Measurements from ENCODE around the gene PSMG3. TPM values are rescaled to one million over a fixed set of nuclear protein-coding genes. Genes with fewer than 3 reads are reported as not detected.

Gene PSMG3
- total and polyA plus RNA-seq, 2 donors (not counting 3 experiments of a cell fraction or from before 2014, with no cell fraction given), result 25.5 to 49.7 TPM

DNA sequence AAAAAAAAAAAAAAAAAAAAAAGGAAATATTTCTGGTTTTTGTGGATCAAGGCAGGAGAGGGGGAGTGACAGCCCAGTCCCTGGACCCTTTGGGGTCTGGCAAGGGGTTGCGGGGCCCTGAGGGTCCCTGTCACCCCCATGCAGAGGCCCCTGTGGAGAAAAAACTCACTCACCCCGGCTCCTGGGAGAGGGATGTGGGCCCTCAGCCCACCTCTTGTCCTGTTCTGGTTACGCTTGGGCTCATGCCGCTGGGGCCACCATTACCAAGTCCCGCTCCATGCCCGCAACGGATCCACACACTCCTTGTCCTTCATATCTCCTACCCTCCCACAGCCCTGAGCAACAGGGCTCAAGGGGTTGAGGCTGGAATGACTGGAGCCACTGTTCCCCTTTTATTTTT lies 12.8 kb downstream of the PSMG3 start:
- CTCF ChIA-PET, result interaction anchor here (1.1 to 1.4 kb wide), 3 partner anchors 13 to 652 kb away, joined by 3 to 4 read pairs (median 3); no protein-coding TSS in a partner anchor
- H3K27ac ChIP-seq (ENCODE audit: insufficient read depth, low read depth, low read length), result no peak overlapping the region
- POLR2A ChIA-PET, result no interaction called here
- H3K79me2 ChIP-seq (ENCODE audit: control insufficient read depth, insufficient read depth, low read length), result no peaks in the 10 kb centered on the region
- no TSS peak for BruUV-seq (replicated peaks)
- H3K4me1 ChIP-seq (ENCODE audit: control insufficient read depth, extremely low read depth, insufficient read depth, low read length), result no peaks in the 10 kb centered on the region
- no peaks in the 10 kb centered on the region for H4K20me1 ChIP-seq (replicated peaks; ENCODE audit: control insufficient read depth, extremely low read depth, insufficient read depth, low read length)
- no peak overlapping the region for H3K4me2 ChIP-seq (ENCODE audit: insufficient read depth, low read length)
- intact Hi-C loops (cut with micrococcal nuclease) (no loop called here), dilution Hi-C loops (cut with MboI; ENCODE audit: extremely low pct_ligation_motif_present, low sequenced_read_pairs) (no loop called here)
- H3K36me3 ChIP-seq (ENCODE audit: control insufficient read depth in 2 of 2, extremely low read depth in 1 of 2, insufficient read depth in 2 of 2, low read length in 2 of 2), result no peaks in the 10 kb centered on the region
- H3K4me3 ChIP-seq (replicated peaks in 1 of 3; ENCODE audit: insufficient read depth in 1 of 3, low read depth in 1 of 3, low read length in 3 of 3), result no peak overlapping the region
- FAIRE-seq (no peak), DNase-seq (ENCODE audit: low read depth, low spot score) (no peak)
- TF ChIP-seq POLR2AphosphoS5 (IDR thresholded peaks at IDR 0.05; ENCODE audit: insufficient read depth, low read depth, low read length), result no peak
- TF ChIP-seq EZH2 (IDR thresholded peaks at IDR 0.05; ENCODE audit: borderline replicate concordance, low read depth, low read length, severe bottlenecking), result no peak
- TF ChIP-seq GATA2 (IDR thresholded peaks at IDR 0.05; ENCODE audit: insufficient read depth, insufficient read length, low read depth, low read length), result no peak
- TF ChIP-seq, protein P1, sequence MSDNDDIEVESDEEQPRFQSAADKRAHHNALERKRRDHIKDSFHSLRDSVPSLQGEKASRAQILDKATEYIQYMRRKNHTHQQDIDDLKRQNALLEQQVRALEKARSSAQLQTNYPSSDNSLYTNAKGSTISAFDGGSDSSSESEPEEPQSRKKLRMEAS (IDR thresholded peaks at IDR 0.05; ENCODE audit: insufficient read depth, insufficient read length), result no peak
- no peak for TF ChIP-seq POLR2A (IDR thresholded peaks at IDR 0.05; ENCODE audit: low read depth, low read length)
- no peak for TF ChIP-seq MYC (IDR thresholded peaks at IDR 0.05; ENCODE audit: low read depth, low read length)
- TF ChIP-seq, protein P2, sequence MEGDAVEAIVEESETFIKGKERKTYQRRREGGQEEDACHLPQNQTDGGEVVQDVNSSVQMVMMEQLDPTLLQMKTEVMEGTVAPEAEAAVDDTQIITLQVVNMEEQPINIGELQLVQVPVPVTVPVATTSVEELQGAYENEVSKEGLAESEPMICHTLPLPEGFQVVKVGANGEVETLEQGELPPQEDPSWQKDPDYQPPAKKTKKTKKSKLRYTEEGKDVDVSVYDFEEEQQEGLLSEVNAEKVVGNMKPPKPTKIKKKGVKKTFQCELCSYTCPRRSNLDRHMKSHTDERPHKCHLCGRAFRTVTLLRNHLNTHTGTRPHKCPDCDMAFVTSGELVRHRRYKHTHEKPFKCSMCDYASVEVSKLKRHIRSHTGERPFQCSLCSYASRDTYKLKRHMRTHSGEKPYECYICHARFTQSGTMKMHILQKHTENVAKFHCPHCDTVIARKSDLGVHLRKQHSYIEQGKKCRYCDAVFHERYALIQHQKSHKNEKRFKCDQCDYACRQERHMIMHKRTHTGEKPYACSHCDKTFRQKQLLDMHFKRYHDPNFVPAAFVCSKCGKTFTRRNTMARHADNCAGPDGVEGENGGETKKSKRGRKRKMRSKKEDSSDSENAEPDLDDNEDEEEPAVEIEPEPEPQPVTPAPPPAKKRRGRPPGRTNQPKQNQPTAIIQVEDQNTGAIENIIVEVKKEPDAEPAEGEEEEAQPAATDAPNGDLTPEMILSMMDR (IDR thresholded peaks at IDR 0.05; ENCODE audit: extremely low read depth in 1 of 2, insufficient read depth in 1 of 2, low read depth in 1 of 2, low read length in 2 of 2), result no peak
- no peak for TF ChIP-seq FOS (IDR thresholded peaks at IDR 0.05; ENCODE audit: borderline replicate concordance, insufficient read depth, low read length)
- TF ChIP-seq JUN (IDR thresholded peaks at IDR 0.05; ENCODE audit: borderline replicate concordance, insufficient read depth, insufficient read length, low read depth), result no peak
- no peak overlapping the region for H3K9ac ChIP-seq (replicated peaks; ENCODE audit: extremely low read depth, insufficient read depth, low read length)
- H3K9me3 ChIP-seq (replicated peaks; ENCODE audit: control insufficient read depth, insufficient read depth, low read length), result no peaks in the 10 kb centered on the region
- H3K27me3 ChIP-seq (ENCODE audit: control insufficient read depth in 2 of 2, insufficient read depth in 2 of 2, low read length in 2 of 2), result no peaks in the 10 kb centered on the region
- no peaks in the 10 kb centered on the region for H3K9me1 ChIP-seq (replicated peaks; ENCODE audit: control insufficient read depth, extremely low read depth, insufficient read depth, low read length)
- H2AFZ ChIP-seq (ENCODE audit: low read depth, low read length), result no peak overlapping the region
